B cell (primary cell): ENCODE results near the gene RPL22. TPM values are rescaled to one million over a fixed set of nuclear protein-coding genes. Genes with fewer than 3 reads are reported as not detected.
A peak's percentile ranks its signal among the peaks of the same experiment; 100 is the strongest.

Experiments
- ATAC-seq: fragments of 200-7000 bp; cut with Tn5 transposase; one replicate; pipeline ENCODE4 v1.10.0; 2021; ENCODE audit warnings: low read depth, mild to moderate bottlenecking, moderate number of reproducible peaks, moderate library complexity
- CTCF ChIA-PET: fragments of 350-600 bp; sonication (Branson Sonifier 250); formaldehyde crosslinking; loops from one replicate; lab custom pipeline; 2021; ENCODE audit warnings: antibody characterized with exemption, inconsistent platforms; lab: Charles Lee
- POLR2A ChIA-PET: fragments of 350-600 bp; sonication (Branson Sonifier 250); formaldehyde crosslinking; loops from one replicate; lab custom pipeline; 2021; ENCODE audit warnings: antibody characterized with exemption; lab: Charles Lee
- DNase-seq: peaks from one replicate; pipeline ENCODE4 v3.0.0; 2013
- H2AFZ ChIP-seq: 2 replicates; pipeline ENCODE4 v1.6.1; 2012; ENCODE audit warnings: mild to moderate bottlenecking, low read depth, low read length; ENCODE audit not compliant: insufficient read depth, poor library complexity, severe bottlenecking
- H3K27ac ChIP-seq, 2 donors: 1 replicate in 1 of 2; 2 replicates in 1 of 2; pipeline ENCODE4 v1.5.1; 2012 to 2013; ENCODE audit warnings: low read length in 2 of 2, mild to moderate bottlenecking in 2 of 2, moderate library complexity in 1 of 2
- H3K27me3 ChIP-seq, 4 experiments: fragments of 200-600 bp in 1 of 4; sonication (generic) in 1 of 4; replicated peaks in 1 of 4; 1 replicate in 2 of 4; 2 replicates in 2 of 4; pipeline versions ENCODE4 v1.6.1 to v1.7.0; 2013 to 2016; ENCODE audit warnings: low read length in 3 of 4, mild to moderate bottlenecking in 2 of 4, mixed read lengths in 1 of 4, moderate library complexity in 1 of 4; ENCODE audit not compliant: insufficient read depth in 4 of 4, control insufficient read depth in 3 of 4; ENCODE audit errors: control extremely low read depth in 1 of 4
- H3K36me3 ChIP-seq, 2 experiments: replicated peaks in 1 of 2; 1 replicate in 1 of 2; 2 replicates in 1 of 2; pipeline versions ENCODE4 v1.6.1 to v1.7.1; 2013; ENCODE audit warnings: low read length in 1 of 2; ENCODE audit not compliant: insufficient read depth in 2 of 2, control insufficient read depth in 1 of 2; ENCODE audit errors: control extremely low read depth in 1 of 2, extremely low read depth in 1 of 2
- H3K4me1 ChIP-seq, 2 donors: fragments of 200-600 bp in 1 of 2; sonication (generic) in 1 of 2; 1 replicate in 1 of 2; 2 replicates in 1 of 2; pipeline versions ENCODE4 v1.5.1 to v1.6.1; 2013 to 2017; ENCODE audit warnings: low read length in 2 of 2; ENCODE audit not compliant: control insufficient read depth in 2 of 2, insufficient read depth in 2 of 2
- H3K4me2 ChIP-seq: replicated peaks from 2 replicates; pipeline ENCODE3; 2012; ENCODE audit warnings: mild to moderate bottlenecking, low read depth, low read length; ENCODE audit not compliant: poor library complexity, severe bottlenecking
- H3K4me3 ChIP-seq, 5 experiments: fragments of 200-600 bp in 1 of 5; sonication (generic) in 1 of 5; 1 replicate in 3 of 5; 2 replicates in 2 of 5; pipeline versions ENCODE4 v1.5.1 to v1.7.0; 2011 to 2016; ENCODE audit warnings: low read length in 4 of 5, mild to moderate bottlenecking in 4 of 5, low read depth in 2 of 5, control low read depth in 1 of 5, moderate library complexity in 1 of 5; ENCODE audit not compliant: insufficient read depth in 1 of 5; ENCODE audit errors: control extremely low read depth in 1 of 5, extremely low read depth in 1 of 5
- H3K79me2 ChIP-seq: fragments of 200-600 bp; sonication (generic); one replicate; pipeline ENCODE4 v1.6.0; 2016; ENCODE audit warnings: low read length; ENCODE audit not compliant: control insufficient read depth, insufficient read depth
- H3K9ac ChIP-seq: fragments of 200-600 bp; sonication (generic); 2 replicates; pipeline ENCODE4 v1.6.1; 2017; ENCODE audit warnings: mild to moderate bottlenecking, low read length, moderate library complexity
- H3K9me3 ChIP-seq, 3 donors: one replicate each; pipeline versions ENCODE4 v1.6.1 to v1.7.1; 2013; ENCODE audit warnings: low read length in 2 of 3; ENCODE audit not compliant: control insufficient read depth in 2 of 3, insufficient read depth in 1 of 3; ENCODE audit errors: control extremely low read depth in 1 of 3
- H4K20me1 ChIP-seq: 2 replicates; pipeline ENCODE4 v1.6.0; 2012; ENCODE audit warnings: mild to moderate bottlenecking, low read length; ENCODE audit not compliant: insufficient read depth, control insufficient read depth, poor library complexity, severe bottlenecking
- H3K27ac Mint-ChIP-seq: one replicate; pipeline ENCODE4 v1.8.0; 2021; ENCODE audit warnings: mixed read lengths
- H3K27me3 Mint-ChIP-seq: one replicate; pipeline ENCODE4 v1.8.0; 2021; ENCODE audit warnings: mixed read lengths
- H3K4me1 Mint-ChIP-seq: one replicate; pipeline ENCODE4 v1.8.0; 2021; ENCODE audit warnings: mixed read lengths
- H3K4me3 Mint-ChIP-seq: one replicate; pipeline ENCODE4 v1.8.0; 2021; ENCODE audit warnings: mixed read lengths
- H3K9me3 Mint-ChIP-seq: one replicate; pipeline ENCODE4 v1.8.0; 2022; ENCODE audit warnings: mixed read lengths; ENCODE audit not compliant: insufficient read depth
- EZH2 ChIP-seq: IDR thresholded peaks from 2 replicates; pipeline ENCODE4 v1.6.1; 2012; ENCODE audit warnings: borderline replicate concordance, low read depth, mild to moderate bottlenecking, moderate library complexity, low read length; ENCODE audit not compliant: insufficient read depth, poor library complexity, severe bottlenecking
- whole genome bisulfite sequencing: methylation state at CpG from one replicate; pipeline ENCODE4 v1.1.5; 2013; ENCODE audit warnings: missing lambda C conversion rate; ENCODE audit not compliant: insufficient coverage; 5-methylcytosine and 5-hydroxymethylcytosine counted together
- intact Hi-C: fragments of 100-400 bp; cut with micrococcal nuclease; formaldehyde crosslinking; loops from one replicate; pipeline ENCODE4 v1.10.0; 2022
- polyA plus RNA-seq: library from polyadenylated mRNA; depleted of rRNA; stranded (reverse); fragments of >200 nt; gene quantifications from 2 replicates; pipeline ENCODE4 v1.2.3, GENCODE V29; 2012
- total RNA-seq, 2 donors: library from RNA; stranded (reverse); fragments of 120-200 nt in 1 of 2; gene quantifications; 1 replicate in 1 of 2; 2 replicates in 1 of 2; pipeline versions ENCODE4 v1.2.3 to v1.2.4, GENCODE V29; 2013 to 2022
- TF ChIP-seq, protein P1 (sequence below): fragments of 200-600 bp; IDR thresholded peaks from one replicate; pipeline ENCODE4 v1.8.0; 2022; ENCODE audit warnings: antibody characterized with exemption, mild to moderate bottlenecking

Gene RPL22
- total and polyA plus RNA-seq, 2 donors (not counting 1 experiment from before 2014, with no cell fraction given) = 70.9 to 471 TPM

- Histone ChIP-seq H3K9ac (no peak overlapping the region), H3K4me3 (no peak overlapping the region), H3K79me2 (no peaks in the 10 kb centered on the region), H3K27me3 (peaks cover 0 to 79% (median 36%) of the 10 kb centered on the region in 4 experiments), H3K36me3 (no peaks in the 10 kb centered on the region), H3K9me3 (peaks cover 0 to 30% (median 0%) of the 10 kb centered on the region in 3 donors), H3K27ac (no peak overlapping the region), H3K4me1 (peaks cover 23 to 26% of the 10 kb centered on the region in 2 donors), H2AFZ (no peak overlapping the region), H3K4me2 (peak overlapping the region; percentile 54), H4K20me1 (peaks cover 6% of the 10 kb centered on the region)
- Mint-ChIP-seq H3K4me3 (peak overlapping the region; percentile 74), H3K4me1 (peaks cover 13% of the 10 kb centered on the region), H3K27ac (peak overlapping the region; percentile 81), H3K27me3 (peaks cover 44% of the 10 kb centered on the region), H3K9me3 (no peaks in the 10 kb centered on the region)
- POLR2A ChIA-PET = no interaction called here
- intact Hi-C loops = loop anchor here (1.0 to 5.0 kb wide), 3 partner anchors 96 to 192 kb away; no protein-coding TSS in a partner anchor
- DNase-seq (peak; percentile 85), ATAC-seq (peak; percentile 75)
- CTCF ChIA-PET = interaction anchor here (0.5 to 4.7 kb wide), 27 partner anchors 9 to 1422 kb away, joined by 3 to 51 read pairs (median 4); partner anchors contain the start of genes ACOT7, ICMT and PLEKHG5
- no peak for TF ChIP-seq EZH2
- TF ChIP-seq, protein P1, sequence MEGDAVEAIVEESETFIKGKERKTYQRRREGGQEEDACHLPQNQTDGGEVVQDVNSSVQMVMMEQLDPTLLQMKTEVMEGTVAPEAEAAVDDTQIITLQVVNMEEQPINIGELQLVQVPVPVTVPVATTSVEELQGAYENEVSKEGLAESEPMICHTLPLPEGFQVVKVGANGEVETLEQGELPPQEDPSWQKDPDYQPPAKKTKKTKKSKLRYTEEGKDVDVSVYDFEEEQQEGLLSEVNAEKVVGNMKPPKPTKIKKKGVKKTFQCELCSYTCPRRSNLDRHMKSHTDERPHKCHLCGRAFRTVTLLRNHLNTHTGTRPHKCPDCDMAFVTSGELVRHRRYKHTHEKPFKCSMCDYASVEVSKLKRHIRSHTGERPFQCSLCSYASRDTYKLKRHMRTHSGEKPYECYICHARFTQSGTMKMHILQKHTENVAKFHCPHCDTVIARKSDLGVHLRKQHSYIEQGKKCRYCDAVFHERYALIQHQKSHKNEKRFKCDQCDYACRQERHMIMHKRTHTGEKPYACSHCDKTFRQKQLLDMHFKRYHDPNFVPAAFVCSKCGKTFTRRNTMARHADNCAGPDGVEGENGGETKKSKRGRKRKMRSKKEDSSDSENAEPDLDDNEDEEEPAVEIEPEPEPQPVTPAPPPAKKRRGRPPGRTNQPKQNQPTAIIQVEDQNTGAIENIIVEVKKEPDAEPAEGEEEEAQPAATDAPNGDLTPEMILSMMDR = peak; percentile 95
- WGBS = 12% methylated on average over 23 of the region's 30 CpGs
Measured at GRCh38 chr1:6246497-6247467, 47.4 kb upstream of the RPL22 start.
